K562 (cell line): ENCODE results near the gene KAZALD1. TPM values are rescaled to one million over a fixed set of nuclear protein-coding genes. Genes with fewer than 3 reads are reported as not detected.

ENCODE experiments used
- ATAC-seq: fragments of 200-7000 bp; cut with Tn5 transposase; 3 replicates; pipeline ENCODE4 v1.9.1; 2020; ENCODE audit warnings: moderate library complexity
- BruUV-seq: library from RNA; stranded (reverse); fragments of 400-500 nt; replicated peaks from 2 replicates; lab custom pipeline; 2021; lab: Mats Ljungman, UMichigan
- CTCF ChIA-PET: fragments of 300-600 bp; formaldehyde crosslinking; extraction: SDS; loops from one replicate; lab custom pipeline; 2021; ENCODE audit warnings: low intra/inter-chr PET ratio; lab: Yijun Ruan, JAX
- POLR2A ChIA-PET: fragments of 300-600, 350-650 bp; sonication (Branson Sonifier 250); formaldehyde crosslinking; extraction: SDS; loops from one replicate; lab custom pipeline; 2021; ENCODE audit warnings: antibody characterized with exemption, inconsistent platforms; lab: Yijun Ruan, JAX
- DNase-seq, 4 experiments: peaks; one replicate each; pipeline versions ENCODE4 v3.0.0 to v3.0.0-alpha.2; 2011 to 2018; ENCODE audit warnings: low spot score in 3 of 4, mixed read lengths in 3 of 4; ENCODE audit errors: extremely low read depth in 1 of 4
- FAIRE-seq: peaks from 2 replicates; lab custom pipeline; 2011; peaks lifted over from hg19 to GRCh38; lab: Jason Lieb, UNC
- H2AFZ ChIP-seq: 2 replicates; pipeline ENCODE4 v1.6.0; 2011; ENCODE audit warnings: low read depth, low read length, control low read depth, inconsistent platforms
- H3K27ac ChIP-seq: fragments of 200-600 bp; 3 replicates; pipeline ENCODE4 v1.8.0; 2011; ENCODE audit warnings: low read depth, mild to moderate bottlenecking, control low read depth, inconsistent platforms, low read length, moderate library complexity, mixed read lengths; ENCODE audit errors: extremely low read depth
- H3K27me3 ChIP-seq, 2 experiments: fragments of 300-600 bp in 1 of 2; 2 replicates in 1 of 2; 3 replicates in 1 of 2; pipeline versions ENCODE4 v1.6.0 to v1.8.0; 2011; ENCODE audit warnings: inconsistent platforms in 2 of 2, low read length in 2 of 2, mild to moderate bottlenecking in 1 of 2, mixed read lengths in 1 of 2, moderate library complexity in 1 of 2; ENCODE audit not compliant: control insufficient read depth in 2 of 2, insufficient read depth in 2 of 2
- H3K36me3 ChIP-seq: fragments of 300-600 bp; 3 replicates; pipeline ENCODE4 v1.8.0; 2011; ENCODE audit warnings: mild to moderate bottlenecking, low read length, inconsistent platforms; ENCODE audit not compliant: control insufficient read depth, insufficient read depth
- H3K4me1 ChIP-seq, 2 experiments: fragments of 200-600 bp in 1 of 2; replicated peaks in 1 of 2; 2 replicates in 1 of 2; 3 replicates in 1 of 2; pipeline versions ENCODE4 v1.5.1 to v1.8.0; 2011; ENCODE audit warnings: inconsistent platforms in 2 of 2, low read length in 2 of 2, mild to moderate bottlenecking in 1 of 2, mixed read lengths in 1 of 2, moderate library complexity in 1 of 2; ENCODE audit not compliant: control insufficient read depth in 2 of 2, insufficient read depth in 2 of 2
- H3K4me2 ChIP-seq: 2 replicates; pipeline ENCODE4 v1.6.1; 2011; ENCODE audit warnings: low read length, control low read depth, inconsistent platforms, mixed read lengths; ENCODE audit not compliant: insufficient read depth
- H3K4me3 ChIP-seq: fragments of 200-600 bp; sonication (generic), shearing (Covaris generic); 2 replicates; pipeline ENCODE4 v1.5.1; 2016; ENCODE audit warnings: control low read depth, inconsistent platforms
- H3K79me2 ChIP-seq: fragments of 200-600 bp; 3 replicates; pipeline ENCODE4 v1.8.0; 2011; ENCODE audit warnings: low read length, inconsistent platforms; ENCODE audit not compliant: control insufficient read depth, insufficient read depth
- H3K9ac ChIP-seq, 2 experiments: 2 replicates each; pipeline versions ENCODE4 v1.6.0 to v1.6.1; 2011; ENCODE audit warnings: low read depth in 2 of 2, low read length in 2 of 2, control low read depth in 1 of 2, inconsistent platforms in 1 of 2, mild to moderate bottlenecking in 1 of 2, mixed read lengths in 1 of 2; ENCODE audit not compliant: insufficient read depth in 1 of 2
- H3K9me1 ChIP-seq: one replicate; pipeline ENCODE4 v1.6.0; 2011; ENCODE audit warnings: inconsistent platforms, mild to moderate bottlenecking, low read length, moderate library complexity; ENCODE audit not compliant: control insufficient read depth, insufficient read depth
- H3K9me3 ChIP-seq: replicated peaks from 2 replicates; pipeline ENCODE4 v1.5.1; 2011; ENCODE audit warnings: low read depth, low read length, inconsistent platforms; ENCODE audit not compliant: control insufficient read depth, insufficient read depth
- H4K20me1 ChIP-seq: replicated peaks from 2 replicates; pipeline ENCODE4 v1.6.1; 2011; ENCODE audit warnings: low read length, inconsistent platforms, mixed read lengths; ENCODE audit not compliant: control insufficient read depth, insufficient read depth
- C11orf30 ChIP-seq: fragments of 450-650 bp; IDR thresholded peaks from 2 replicates; pipeline ENCODE4 v1.6.1; 2016; ENCODE audit warnings: low read depth, mild to moderate bottlenecking
- CGGBP1 ChIP-seq: fragments of 250-450 bp; sonication (Bioruptor Pico); IDR thresholded peaks from 2 replicates; pipeline ENCODE4 v1.9.0; 2021; ENCODE audit warnings: mild to moderate bottlenecking
- FOXK1 ChIP-seq: sonication (generic); formaldehyde crosslinking; IDR thresholded peaks from 2 replicates; pipeline ENCODE4 v1.8.0; 2022; ENCODE audit warnings: missing genetic modification reagents, mild to moderate bottlenecking, borderline replicate concordance
- GATA2 ChIP-seq: sonication (generic); formaldehyde crosslinking; IDR thresholded peaks from 2 replicates; pipeline ENCODE4 v1.4.0; 2020; ENCODE audit warnings: mild to moderate bottlenecking, missing genetic modification reagents
- GTF2A2 ChIP-seq: IDR thresholded peaks from 2 replicates; pipeline ENCODE4 v1.6.1; 2016; ENCODE audit warnings: mild to moderate bottlenecking, missing genetic modification characterization, missing compliant biosample characterization
- KDM2B ChIP-seq: fragments of 250-450 bp; sonication (Bioruptor Pico); IDR thresholded peaks from 2 replicates; pipeline ENCODE4 v1.8.0; 2021; ENCODE audit warnings: mild to moderate bottlenecking, moderate library complexity
- NFRKB ChIP-seq: fragments of 450-650 bp; IDR thresholded peaks from 2 replicates; pipeline ENCODE4 v1.6.1; 2016; ENCODE audit warnings: low read depth
- NR2C1 ChIP-seq, 2 experiments: fragments of 450-650 bp; IDR thresholded peaks; 2 replicates each; pipeline ENCODE4 v1.6.1; 2017; ENCODE audit warnings: mild to moderate bottlenecking in 2 of 2, antibody characterized with exemption in 1 of 2, inconsistent platforms in 1 of 2, missing compliant biosample characterization in 1 of 2, missing genetic modification characterization in 1 of 2
- SMAD1 ChIP-seq: fragments of 150-350 bp; IDR thresholded peaks from 2 replicates; pipeline ENCODE4 v1.6.1; 2014; ENCODE audit warnings: low read length, low read depth; ENCODE audit not compliant: partially characterized antibody
- TAF1 ChIP-seq: IDR thresholded peaks from 2 replicates; pipeline ENCODE4 v1.6.1; 2011; ENCODE audit warnings: mild to moderate bottlenecking, low read length, moderate library complexity; ENCODE audit not compliant: insufficient read depth, control insufficient read depth, severe bottlenecking; ENCODE audit errors: extremely low read depth
- ZBTB12 ChIP-seq: fragments of 250-450 bp; sonication (Bioruptor Pico); IDR thresholded peaks from 2 replicates; pipeline ENCODE4 v1.4.0; 2020
- ZNF253 ChIP-seq: fragments of 250-450 bp; sonication (Bioruptor Pico); conservative IDR thresholded peaks from 2 replicates; pipeline ENCODE4 v1.6.1; 2021; ENCODE audit warnings: mild to moderate bottlenecking
- ZNF445 ChIP-seq: fragments of 250-450 bp; sonication (Bioruptor Pico); IDR thresholded peaks from 2 replicates; pipeline ENCODE4 v1.4.0; 2020; ENCODE audit warnings: low read depth, mild to moderate bottlenecking, moderate library complexity
- ZNF583 ChIP-seq: fragments of 250-450 bp; sonication (Bioruptor Pico); IDR thresholded peaks from 2 replicates; pipeline ENCODE4 v1.4.0; 2020
- ZNF592 ChIP-seq: fragments of 450-650 bp; IDR thresholded peaks from 2 replicates; pipeline ENCODE4 v1.6.1; 2017; ENCODE audit warnings: antibody characterized with exemption, mild to moderate bottlenecking
- ZNF780A ChIP-seq: fragments of 250-450 bp; sonication (Bioruptor Pico); IDR thresholded peaks from 2 replicates; pipeline ENCODE4 v1.5.0; 2021; ENCODE audit warnings: mild to moderate bottlenecking
- WGBS: fragments of 100-300 bp; shearing (Covaris generic); methylation state at CpG from one replicate; pipeline ENCODE4 v1.1.6; 2016; ENCODE audit warnings: low coverage, mixed read lengths; ENCODE audit not compliant: insufficient coverage; ENCODE audit errors: missing lambda C conversion rate; 5-methylcytosine and 5-hydroxymethylcytosine counted together
- in situ Hi-C: fragments of 300-500 bp; cut with MboI; formaldehyde crosslinking; loops from 4 replicates; pipeline ENCODE4 v1.15.0; 2018; ENCODE audit warnings: inconsistent platforms, mixed read lengths
- intact Hi-C: fragments of 100-400 bp; cut with micrococcal nuclease; formaldehyde crosslinking; loops from 2 replicates; pipeline ENCODE4 v1.14.2; 2022
- polyA plus RNA-seq, 8 experiments: library from polyadenylated mRNA; depleted of rRNA in 4 of 8; stranded (reverse) in 5 of 8; unstranded in 3 of 8; fragments of >200 nt; fragmentation: Nextera tagmentation in 2 of 8; fragmentation: Illumina TruSeq in 1 of 8; extraction: Ambion mirVana in 2 of 8; extraction: Trizol in 1 of 8; gene quantifications; 2 replicates each; pipeline versions ENCODE4 v1.2.1 to v1.2.3, GENCODE V29; 2011 to 2014; ENCODE audit warnings: inconsistent platforms in 1 of 8, missing spikeins in 1 of 8
- total RNA-seq, 7 experiments: library from RNA; depleted of rRNA in 6 of 7; stranded (reverse); fragments of >200 nt in 6 of 7; fragmentation: Illumina TruSeq in 2 of 7; extraction: Trizol in 2 of 7; gene quantifications; 2 replicates each; pipeline versions ENCODE4 v1.2.1 to v1.2.3, GENCODE V29; 2011 to 2021; ENCODE audit warnings: low replicate concordance in 1 of 7

KAZALD1 gene
- total and polyA plus RNA-seq, 9 of the 15 experiments (the other 6 are each of a cell fraction or from before 2014, with no cell fraction given): 0.15 to 10.0 (median 4.9) TPM

- no peak for TF ChIP-seq ZNF592
Observed at GRCh38 chr10:101032637-101033224, 29.1 kb upstream of the KAZALD1 start (continued).

- Histone ChIP-seq H3K4me3 (no peak overlapping the region), H3K36me3 (no peaks in the 10 kb centered on the region), H3K9me3 (no peaks in the 10 kb centered on the region), H3K27ac (no peak overlapping the region), H3K79me2 (no peaks in the 10 kb centered on the region), H4K20me1 (no peaks in the 10 kb centered on the region), H2AFZ (no peak overlapping the region), H3K27me3 (peaks cover 0 to 4% of the 10 kb centered on the region in 2 experiments; a peak in 3 of 5 replicates), H3K9me1 (no peaks in the 10 kb centered on the region), H3K4me1 (peaks cover 12 to 45% of the 10 kb centered on the region in 2 experiments), H3K4me2 (no peak overlapping the region), H3K9ac (no peak overlapping the region)
- ATAC-seq (no peak), FAIRE-seq (no peak), DNase-seq (no peak)
- intact Hi-C loops (loop anchor here (5.0 to 10.0 kb wide), 2 partner anchors 34 to 412 kb away; no protein-coding TSS in a partner anchor), in situ Hi-C loops (no loop called here)
- TF ChIP-seq TAF1 (no peak), ZNF780A (no peak), GTF2A2 (tag) (no peak), CGGBP1 (CRISPR knock-in tag) (no peak), C11orf30 (no peak), ZNF445 (CRISPR knock-in tag) (no peak), FOXK1 (CRISPR knock-in tag) (no peak), ZBTB12 (CRISPR knock-in tag) (no peak), GATA2 (CRISPR knock-in tag) (no peak), ZNF253 (CRISPR knock-in tag) (no peak), ZNF583 (CRISPR knock-in tag) (no peak), KDM2B (no peak), NR2C1 (IDR thresholded peaks at IDR 0.05) (no peak), NR2C1 (tag; IDR thresholded peaks at IDR 0.05) (no peak), SMAD1 (no peak), NFRKB (no peak)
- 10% methylated on average over 1 of the region's 3 CpGs for WGBS
- BruUV-seq: no TSS peak
- ChIA-PET CTCF (no interaction called here), POLR2A (no interaction called here)
Observed at GRCh38 chr10:101033276-101033675, 28.5 kb upstream of the KAZALD1 start.
